ENCODE data around the gene UBALD1. TPM values are rescaled to one million over a fixed set of nuclear protein-coding genes. Genes with fewer than 3 reads are reported as not detected.

Gene UBALD1
- total and polyA plus RNA-seq, 9 of the 15 experiments (the other 6 are each of a cell fraction or from before 2014, with no cell fraction given): 1.3 to 38.0 (median 6.2) TPM; not detected in 2

DNA sequence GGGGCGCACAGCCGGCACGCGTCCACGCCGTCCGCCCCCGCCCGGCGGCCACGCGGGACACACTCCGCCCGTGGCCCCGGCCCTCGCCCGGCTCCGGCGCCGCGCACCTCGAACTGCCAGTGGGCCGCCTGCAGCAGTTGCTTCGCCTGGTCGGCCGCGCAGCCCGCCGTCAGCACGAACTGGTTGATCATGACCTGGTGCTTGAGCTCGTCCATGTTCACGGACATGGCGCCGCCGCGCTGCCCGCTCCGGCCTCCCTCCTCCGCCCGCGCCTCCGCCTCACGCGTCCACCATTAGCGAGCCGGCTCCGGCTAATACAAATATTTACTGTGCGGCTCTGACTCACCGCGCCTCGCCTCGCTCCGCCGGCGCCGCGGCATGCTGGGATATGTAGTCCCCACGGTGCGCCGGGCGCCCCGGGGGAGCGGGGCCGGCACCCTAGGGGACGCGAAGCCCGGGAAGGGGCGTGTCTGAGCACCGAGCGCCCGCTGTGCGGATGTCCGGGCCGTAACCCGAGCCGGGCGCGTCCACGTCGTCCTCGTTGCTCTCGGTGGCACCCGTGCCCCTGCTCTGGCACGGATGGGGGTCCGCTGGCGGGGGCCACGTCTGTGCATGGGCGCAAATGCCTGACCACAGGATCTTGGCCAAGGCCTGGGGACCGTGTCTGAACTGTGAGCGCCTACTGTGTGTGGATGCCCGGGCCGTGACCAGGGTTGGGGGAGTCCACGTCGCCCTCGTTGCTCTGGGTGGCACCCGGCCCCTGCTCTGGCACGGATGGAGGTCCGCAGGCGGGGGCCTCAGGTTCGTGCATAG lies at the start of gene UBALD1 (continued):
- TF ChIP-seq CHD2 (IDR thresholded peaks at IDR 0.05; ENCODE audit: low read depth, low read length): peak; percentile 28; the same call in 1 of the 2 replicates
- no peak for TF ChIP-seq ZNF217 (CRISPR knock-in tag; IDR thresholded peaks at IDR 0.05)
- no peak for TF ChIP-seq TAL1 (IDR thresholded peaks at IDR 0.05)
- no peak for TF ChIP-seq CHCHD3 (CRISPR knock-in tag; IDR thresholded peaks at IDR 0.05)
- peak; percentile 61 to 92 (median 85) for TF ChIP-seq YY1 (IDR thresholded peaks at IDR 0.05; ENCODE audit: borderline replicate concordance in 1 of 3, control insufficient read depth in 1 of 3, extremely low read depth in 1 of 3, insufficient read depth in 3 of 3, insufficient read length in 1 of 3, insufficient replicate concordance in 2 of 3, low read depth in 1 of 3, low read length in 2 of 3)
- peak; percentile 97 for TF ChIP-seq JUND (IDR thresholded peaks at IDR 0.05; ENCODE audit: borderline replicate concordance, low read depth, low read length)
- TF ChIP-seq JUND (tag; IDR thresholded peaks at IDR 0.05; ENCODE audit: borderline replicate concordance, low read depth, low read length): peak; percentile 92; the same call in 1 of the 3 replicates
- TF ChIP-seq, protein P1, sequence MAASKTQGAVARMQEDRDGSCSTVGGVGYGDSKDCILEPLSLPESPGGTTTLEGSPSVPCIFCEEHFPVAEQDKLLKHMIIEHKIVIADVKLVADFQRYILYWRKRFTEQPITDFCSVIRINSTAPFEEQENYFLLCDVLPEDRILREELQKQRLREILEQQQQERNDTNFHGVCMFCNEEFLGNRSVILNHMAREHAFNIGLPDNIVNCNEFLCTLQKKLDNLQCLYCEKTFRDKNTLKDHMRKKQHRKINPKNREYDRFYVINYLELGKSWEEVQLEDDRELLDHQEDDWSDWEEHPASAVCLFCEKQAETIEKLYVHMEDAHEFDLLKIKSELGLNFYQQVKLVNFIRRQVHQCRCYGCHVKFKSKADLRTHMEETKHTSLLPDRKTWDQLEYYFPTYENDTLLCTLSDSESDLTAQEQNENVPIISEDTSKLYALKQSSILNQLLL (CRISPR knock-in tag; IDR thresholded peaks at IDR 0.05; ENCODE audit: borderline replicate concordance): 0 out of 2 replicates have a peak, but pooled peaks have one; percentile 36
- TF ChIP-seq, protein P2, sequence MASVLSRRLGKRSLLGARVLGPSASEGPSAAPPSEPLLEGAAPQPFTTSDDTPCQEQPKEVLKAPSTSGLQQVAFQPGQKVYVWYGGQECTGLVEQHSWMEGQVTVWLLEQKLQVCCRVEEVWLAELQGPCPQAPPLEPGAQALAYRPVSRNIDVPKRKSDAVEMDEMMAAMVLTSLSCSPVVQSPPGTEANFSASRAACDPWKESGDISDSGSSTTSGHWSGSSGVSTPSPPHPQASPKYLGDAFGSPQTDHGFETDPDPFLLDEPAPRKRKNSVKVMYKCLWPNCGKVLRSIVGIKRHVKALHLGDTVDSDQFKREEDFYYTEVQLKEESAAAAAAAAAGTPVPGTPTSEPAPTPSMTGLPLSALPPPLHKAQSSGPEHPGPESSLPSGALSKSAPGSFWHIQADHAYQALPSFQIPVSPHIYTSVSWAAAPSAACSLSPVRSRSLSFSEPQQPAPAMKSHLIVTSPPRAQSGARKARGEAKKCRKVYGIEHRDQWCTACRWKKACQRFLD (CRISPR knock-in tag; IDR thresholded peaks at IDR 0.05): peak; percentile 80; the same call in 1 of the 2 replicates
- TF ChIP-seq, protein P3, sequence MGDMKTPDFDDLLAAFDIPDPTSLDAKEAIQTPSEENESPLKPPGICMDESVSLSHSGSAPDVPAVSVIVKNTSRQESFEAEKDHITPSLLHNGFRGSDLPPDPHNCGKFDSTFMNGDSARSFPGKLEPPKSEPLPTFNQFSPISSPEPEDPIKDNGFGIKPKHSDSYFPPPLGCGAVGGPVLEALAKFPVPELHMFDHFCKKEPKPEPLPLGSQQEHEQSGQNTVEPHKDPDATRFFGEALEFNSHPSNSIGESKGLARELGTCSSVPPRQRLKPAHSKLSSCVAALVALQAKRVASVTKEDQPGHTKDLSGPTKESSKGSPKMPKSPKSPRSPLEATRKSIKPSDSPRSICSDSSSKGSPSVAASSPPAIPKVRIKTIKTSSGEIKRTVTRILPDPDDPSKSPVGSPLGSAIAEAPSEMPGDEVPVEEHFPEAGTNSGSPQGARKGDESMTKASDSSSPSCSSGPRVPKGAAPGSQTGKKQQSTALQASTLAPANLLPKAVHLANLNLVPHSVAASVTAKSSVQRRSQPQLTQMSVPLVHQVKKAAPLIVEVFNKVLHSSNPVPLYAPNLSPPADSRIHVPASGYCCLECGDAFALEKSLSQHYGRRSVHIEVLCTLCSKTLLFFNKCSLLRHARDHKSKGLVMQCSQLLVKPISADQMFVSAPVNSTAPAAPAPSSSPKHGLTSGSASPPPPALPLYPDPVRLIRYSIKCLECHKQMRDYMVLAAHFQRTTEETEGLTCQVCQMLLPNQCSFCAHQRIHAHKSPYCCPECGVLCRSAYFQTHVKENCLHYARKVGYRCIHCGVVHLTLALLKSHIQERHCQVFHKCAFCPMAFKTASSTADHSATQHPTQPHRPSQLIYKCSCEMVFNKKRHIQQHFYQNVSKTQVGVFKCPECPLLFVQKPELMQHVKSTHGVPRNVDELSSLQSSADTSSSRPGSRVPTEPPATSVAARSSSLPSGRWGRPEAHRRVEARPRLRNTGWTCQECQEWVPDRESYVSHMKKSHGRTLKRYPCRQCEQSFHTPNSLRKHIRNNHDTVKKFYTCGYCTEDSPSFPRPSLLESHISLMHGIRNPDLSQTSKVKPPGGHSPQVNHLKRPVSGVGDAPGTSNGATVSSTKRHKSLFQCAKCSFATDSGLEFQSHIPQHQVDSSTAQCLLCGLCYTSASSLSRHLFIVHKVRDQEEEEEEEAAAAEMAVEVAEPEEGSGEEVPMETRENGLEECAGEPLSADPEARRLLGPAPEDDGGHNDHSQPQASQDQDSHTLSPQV (IDR thresholded peaks at IDR 0.05): peak; percentile 38; the same call in 1 of the 2 replicates
- TF ChIP-seq DACH1 (IDR thresholded peaks at IDR 0.05; ENCODE audit: partially characterized antibody): peak; percentile 95
- no peak for TF ChIP-seq DNMT1 (IDR thresholded peaks at IDR 0.05)
- TF ChIP-seq ESRRA (IDR thresholded peaks at IDR 0.05; ENCODE audit: borderline replicate concordance, low read depth): peak; percentile 67; the same call in 1 of the 2 replicates
- no peak for TF ChIP-seq GTF2F1 (IDR thresholded peaks at IDR 0.05; ENCODE audit: low read depth, low read length)
- TF ChIP-seq POLR3A (IDR thresholded peaks at IDR 0.05; ENCODE audit: borderline replicate concordance, extremely low read depth, insufficient read depth, insufficient read length): no peak
- TF ChIP-seq ZNF644 (tag; IDR thresholded peaks at IDR 0.05; ENCODE audit: low read depth): no peak
- TF ChIP-seq ELF4 (CRISPR knock-in tag; IDR thresholded peaks at IDR 0.05): no peak
- TF ChIP-seq MTA3 (IDR thresholded peaks at IDR 0.05; ENCODE audit: borderline replicate concordance): peak; percentile 73; the same call in 1 of the 2 replicates
- TF ChIP-seq KDM2B (CRISPR knock-in tag; IDR thresholded peaks at IDR 0.05): peak; percentile 66; the same call in 1 of the 2 replicates
- 0 out of 2 replicates have a peak, but pooled peaks have one; percentile 3 for TF ChIP-seq ATF1 (CRISPR knock-in tag; IDR thresholded peaks at IDR 0.05)
- TF ChIP-seq ATF1 (tag; IDR thresholded peaks at IDR 0.05): peak; percentile 89
